Stimulated activated effector memory CD8-positive, alpha-beta T cell treated with anti-CD3 and anti-CD28 coated beads, Interleukin-12 subunit alpha, Interleukin-12 subunit beta, amount 100 ng/mL, for 72 hours (primary cell): ENCODE data around the gene THOP1.

Experiments used
- ATAC-seq: fragments of 150-1000 bp; cut with Tn5 transposase; 2 replicates; pipeline ENCODE4 v1.10.0; 2021
- DNase-seq, 2 donors: peaks; one replicate each; pipeline ENCODE4 v3.0.0; 2021 to 2022; ENCODE audit warnings: low spot score in 2 of 2
- H3K27ac Mint-ChIP-seq: one replicate; pipeline ENCODE4 v1.8.0; 2022; ENCODE audit warnings: mild to moderate bottlenecking, mixed read lengths
- H3K36me3 Mint-ChIP-seq: one replicate; pipeline ENCODE4 v1.8.0; 2022; ENCODE audit warnings: mild to moderate bottlenecking, mixed read lengths
- H3K4me1 Mint-ChIP-seq: one replicate; pipeline ENCODE4 v1.8.0; 2022; ENCODE audit warnings: mixed read lengths
- H3K4me3 Mint-ChIP-seq: one replicate; pipeline ENCODE4 v1.8.0; 2022; ENCODE audit warnings: mild to moderate bottlenecking, mixed read lengths
- H3K9me3 Mint-ChIP-seq: one replicate; pipeline ENCODE4 v1.8.0; 2022; ENCODE audit warnings: mixed read lengths

THOP1 gene

DNA sequence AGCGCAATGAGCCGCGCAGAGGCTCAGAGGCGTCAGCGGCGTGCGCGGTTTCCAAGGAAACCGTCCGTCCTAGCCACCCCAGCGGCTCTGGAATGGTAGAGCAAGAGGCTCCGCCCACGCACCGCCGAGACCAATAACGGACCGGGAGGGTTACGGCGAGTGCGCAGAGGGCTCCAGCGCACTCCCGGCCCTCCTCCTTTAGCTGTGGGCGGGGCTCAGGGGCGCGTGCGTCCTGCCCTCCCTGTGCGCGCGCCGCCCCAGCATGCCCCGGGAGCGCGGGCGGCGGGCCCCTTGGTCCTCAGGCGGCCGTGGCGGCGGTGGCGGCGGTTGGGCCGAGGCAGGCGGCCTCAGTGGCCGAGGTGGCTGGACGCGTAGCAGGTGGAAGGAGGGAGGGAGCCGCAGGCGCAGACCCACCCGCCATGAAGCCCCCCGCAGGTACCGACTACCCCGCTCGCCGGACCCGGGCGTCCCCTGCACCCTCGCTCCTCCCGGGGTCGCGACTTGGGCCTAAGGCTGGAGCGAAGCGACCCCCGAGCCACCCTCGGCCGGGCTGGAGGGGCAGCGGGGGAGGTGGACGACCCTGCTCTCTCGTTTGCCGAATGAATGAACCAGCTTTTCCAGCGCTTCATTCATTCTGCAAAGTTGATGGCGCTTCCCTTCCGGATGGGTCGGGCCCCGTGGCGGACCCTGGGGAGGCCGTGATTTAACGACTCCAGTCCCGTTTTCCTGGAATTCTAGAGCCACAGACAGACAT is at the start of gene THOP1:
TSS of gene THOP1 (plus strand) at position 260 of the 754 bp plus-strand sequence. CDS start at position 420, 160 bp downstream.
- Mint-ChIP-seq H3K4me1 (peaks cover 54% of the 10 kb centered on the region), H3K27ac (peak within 1 kb of the TSS; percentile 84), H3K9me3 (no peaks in the 10 kb centered on the region), H3K36me3 (peaks cover 52% of the 10 kb centered on the region), H3K4me3 (peak within 1 kb of the TSS; percentile 87)
- DNase-seq (peak; percentile 94 to 98), ATAC-seq (peak; percentile 85)

DNA sequence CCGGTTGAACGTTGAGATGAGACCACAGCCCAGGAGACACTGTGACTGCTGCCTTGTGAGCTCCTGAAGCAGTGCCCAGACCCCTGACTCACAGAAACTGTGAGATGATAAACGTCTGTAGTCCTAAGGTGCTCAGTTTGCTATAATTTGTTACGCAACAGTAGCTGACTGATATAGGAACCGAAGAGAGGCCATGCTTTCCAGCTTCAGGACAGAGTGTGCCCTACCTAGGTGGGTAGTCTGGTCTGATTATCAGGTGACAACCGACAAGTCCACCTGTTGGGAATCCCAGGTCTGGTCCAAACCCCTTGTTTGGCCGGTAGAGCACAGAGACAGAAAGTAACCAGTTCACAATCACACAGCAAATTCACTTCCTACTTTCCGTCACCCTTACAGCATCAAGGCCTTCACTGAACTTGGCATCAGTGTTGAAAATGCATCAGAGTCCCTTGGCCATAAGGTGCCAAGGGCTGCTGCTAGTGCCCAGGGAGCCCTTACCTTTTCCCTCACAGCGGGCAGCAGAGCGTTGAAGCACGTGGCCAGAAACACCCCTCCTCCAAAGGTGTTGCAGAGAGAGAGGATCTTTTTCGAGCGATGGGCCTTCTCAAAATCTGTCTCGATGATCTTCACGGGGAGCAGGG is 48.6 kb upstream of the THOP1 start:
- peaks cover 35% of the 10 kb centered on the region for H3K36me3 Mint-ChIP-seq
- no peaks in the 10 kb centered on the region for H3K9me3 Mint-ChIP-seq
- peaks cover 45% of the 10 kb centered on the region for H3K4me1 Mint-ChIP-seq
- ATAC-seq = no peak
- DNase-seq = no peak
- H3K27ac Mint-ChIP-seq = no peak overlapping the region
- H3K4me3 Mint-ChIP-seq = no peak overlapping the region

DNA sequence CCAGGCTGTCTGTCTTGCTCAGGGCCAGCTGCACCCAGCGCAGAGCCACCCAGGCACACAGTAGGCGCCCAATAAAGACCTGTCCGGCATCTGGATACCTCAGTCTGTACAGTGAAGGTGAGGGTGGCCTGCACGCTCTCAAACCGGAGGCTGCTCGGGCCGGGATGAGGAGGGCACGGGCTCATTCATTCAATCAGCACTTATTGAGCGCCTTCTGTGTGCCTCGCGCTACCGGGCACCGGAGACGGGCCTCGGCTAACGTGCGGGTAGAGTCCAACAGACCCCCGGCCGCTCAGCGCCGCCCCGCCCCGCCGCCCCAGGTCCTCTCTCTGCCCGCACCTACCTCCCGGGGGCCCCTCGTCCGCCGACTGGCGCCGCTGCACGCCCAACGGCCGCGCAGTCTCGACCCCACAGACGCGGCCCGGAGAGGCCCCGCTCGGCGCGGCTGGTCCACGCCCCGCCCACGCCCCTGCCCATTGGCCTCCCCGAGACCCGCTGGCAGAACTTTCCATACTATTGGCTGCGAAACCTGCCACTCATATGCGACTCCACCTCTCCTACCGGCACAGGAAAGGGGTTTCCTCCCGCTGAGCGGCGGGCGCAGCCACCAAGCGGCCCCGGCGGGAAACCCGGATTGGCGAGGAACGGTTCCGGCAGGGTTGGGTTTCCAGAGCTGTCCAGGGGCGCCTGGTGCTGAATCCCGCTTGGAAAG is 45.5 kb upstream of the THOP1 start, which contains the start of gene SLC39A3:
TSS of gene SLC39A3 (minus strand) at position 416 of the 712 bp plus-strand sequence. CDS start 2,760 bp downstream, outside the sequence.
- DNase-seq (peak; percentile 99 to 100), ATAC-seq (peak; percentile 98)
- peak within 1 kb of the TSS; percentile 89 for H3K4me3 Mint-ChIP-seq
- peak within 1 kb of the TSS; percentile 56 for H3K27ac Mint-ChIP-seq
- peaks cover 22% of the 10 kb centered on the region for H3K36me3 Mint-ChIP-seq
- no peaks in the 10 kb centered on the region for H3K9me3 Mint-ChIP-seq
- H3K4me1 Mint-ChIP-seq = peaks cover 36% of the 10 kb centered on the region

DNA sequence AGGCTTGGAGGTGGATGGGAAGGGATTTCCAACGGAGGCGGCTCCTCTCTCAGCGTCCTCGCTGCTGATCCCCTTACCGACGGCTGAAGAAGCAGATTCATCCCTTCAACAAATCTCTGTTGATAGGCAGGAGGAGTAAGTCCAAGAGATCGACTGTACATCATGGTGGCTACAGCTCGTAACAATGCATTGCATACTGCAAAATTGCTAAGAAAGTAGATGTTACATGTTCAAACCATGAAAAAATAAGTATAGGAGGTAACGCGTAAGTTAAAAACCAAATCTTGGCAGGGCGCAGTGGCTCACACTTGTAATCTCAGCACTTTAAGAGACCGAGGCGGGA is 45.0 kb upstream of the THOP1 start:
- DNase-seq (no peak), ATAC-seq (no peak)
- no peaks in the 10 kb centered on the region for H3K9me3 Mint-ChIP-seq
- H3K36me3 Mint-ChIP-seq = peaks cover 19% of the 10 kb centered on the region
- peaks cover 33% of the 10 kb centered on the region for H3K4me1 Mint-ChIP-seq
- no peak overlapping the region for H3K27ac Mint-ChIP-seq
- peak overlapping the region; percentile 89 for H3K4me3 Mint-ChIP-seq

DNA sequence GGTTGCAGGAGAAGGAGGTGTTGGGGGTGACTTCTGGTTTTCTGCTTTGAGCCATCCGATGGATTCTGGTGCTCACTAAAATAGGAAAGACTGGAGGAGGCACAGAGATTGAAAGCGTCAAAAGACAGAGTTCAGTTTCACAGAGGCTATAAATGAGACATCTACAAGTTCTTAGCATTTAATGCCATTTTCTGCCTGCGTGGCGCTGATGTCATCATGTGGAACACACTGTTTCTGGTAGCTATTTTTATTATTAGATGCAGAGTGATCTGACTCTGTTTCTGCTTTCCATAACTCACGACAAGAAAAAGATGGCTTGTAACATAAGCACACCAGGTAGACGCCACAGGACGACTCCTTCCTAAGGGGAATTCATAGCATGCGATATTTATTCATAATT is 42.2 kb upstream of the THOP1 start:
- ATAC-seq (no peak), DNase-seq (no peak)
- Mint-ChIP-seq H3K4me1 (peaks cover 18% of the 10 kb centered on the region), H3K9me3 (no peaks in the 10 kb centered on the region), H3K36me3 (peaks cover 6% of the 10 kb centered on the region), H3K4me3 (no peak overlapping the region), H3K27ac (no peak overlapping the region)

DNA sequence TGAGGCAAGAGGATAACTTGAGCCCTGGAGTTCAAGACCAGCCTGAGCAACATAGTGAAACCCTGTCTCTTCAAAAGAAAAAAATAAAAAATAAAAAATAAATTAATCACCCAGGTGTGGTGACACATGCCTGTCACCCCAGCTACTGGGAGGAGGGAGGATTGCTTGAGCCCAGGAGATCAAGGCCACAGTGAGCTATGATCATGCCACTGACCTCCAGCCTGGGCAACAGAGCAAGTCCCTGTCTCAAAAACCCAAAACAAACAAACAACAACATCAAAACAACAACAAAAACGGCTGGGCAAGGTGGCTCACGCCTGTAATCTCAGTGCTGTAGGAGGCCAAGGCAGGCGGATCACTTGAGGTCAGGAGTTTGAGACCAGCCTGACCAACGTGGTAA is 41.2 kb upstream of the THOP1 start:
- H3K27ac Mint-ChIP-seq = no peak overlapping the region
- no peaks in the 10 kb centered on the region for H3K36me3 Mint-ChIP-seq
- DNase-seq (no peak), ATAC-seq (no peak)
- H3K4me3 Mint-ChIP-seq = no peak overlapping the region
- peaks cover 9% of the 10 kb centered on the region for H3K4me1 Mint-ChIP-seq
- H3K9me3 Mint-ChIP-seq = no peaks in the 10 kb centered on the region

DNA sequence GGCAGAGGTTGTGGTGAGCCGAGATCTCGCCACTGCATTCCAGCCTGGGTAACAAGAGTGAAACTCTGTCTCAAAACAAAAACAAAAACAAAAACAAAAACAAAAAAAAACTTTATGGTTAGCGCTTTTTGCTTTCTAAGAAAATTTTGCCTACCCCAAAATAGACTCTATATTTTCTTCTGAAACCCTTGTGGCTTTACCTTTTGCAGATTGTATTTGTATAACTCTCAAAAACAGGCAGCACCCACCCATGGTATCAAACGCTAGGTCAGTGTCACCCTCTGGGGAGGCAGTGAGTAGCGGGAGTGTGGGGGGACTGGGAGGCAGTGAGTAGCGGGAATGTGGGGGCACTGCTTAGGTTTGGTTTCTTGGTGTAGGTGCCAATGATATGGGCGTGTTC is 38.0 kb upstream of the THOP1 start:
- ATAC-seq = no peak
- no peaks in the 10 kb centered on the region for H3K9me3 Mint-ChIP-seq
- no peaks in the 10 kb centered on the region for H3K4me1 Mint-ChIP-seq
- H3K4me3 Mint-ChIP-seq = no peak overlapping the region
- DNase-seq = no peak
- H3K27ac Mint-ChIP-seq = no peak overlapping the region
- no peaks in the 10 kb centered on the region for H3K36me3 Mint-ChIP-seq

DNA sequence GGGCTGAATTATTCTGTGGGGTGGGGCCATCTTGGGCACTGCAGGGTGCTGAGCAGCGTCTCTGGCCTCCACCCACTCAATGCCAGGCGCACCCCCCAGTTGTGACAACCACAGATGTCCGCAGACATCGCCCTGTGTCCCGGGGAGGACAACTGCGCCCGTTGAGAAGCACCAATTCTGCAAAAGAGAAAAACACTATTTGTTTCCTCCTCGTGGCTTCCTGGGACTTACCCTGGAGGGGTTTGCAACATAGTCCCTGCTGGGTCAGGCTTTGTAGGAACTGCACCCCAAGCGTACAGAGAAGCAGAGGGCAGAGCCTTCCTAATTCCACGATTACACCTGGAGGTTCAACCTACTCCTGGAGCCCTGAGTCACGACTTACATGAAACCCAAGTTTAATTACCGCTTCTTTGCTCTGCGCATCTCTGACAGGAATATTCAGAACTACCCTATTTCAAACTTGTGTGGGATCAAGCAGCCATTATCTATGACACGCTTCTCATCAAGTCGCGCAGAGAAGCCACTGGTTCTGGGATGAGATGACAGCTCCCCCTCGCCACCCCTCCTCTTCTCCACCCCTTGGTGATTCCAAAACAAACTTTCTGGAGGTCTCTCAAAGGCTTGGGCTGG is 34.4 kb upstream of the THOP1 start:
- ATAC-seq (no peak), DNase-seq (no peak)
- H3K9me3 Mint-ChIP-seq = no peaks in the 10 kb centered on the region
- no peak overlapping the region for H3K4me3 Mint-ChIP-seq
- peaks cover 10% of the 10 kb centered on the region for H3K4me1 Mint-ChIP-seq
- peaks cover 23% of the 10 kb centered on the region for H3K36me3 Mint-ChIP-seq
- no peak overlapping the region for H3K27ac Mint-ChIP-seq

DNA sequence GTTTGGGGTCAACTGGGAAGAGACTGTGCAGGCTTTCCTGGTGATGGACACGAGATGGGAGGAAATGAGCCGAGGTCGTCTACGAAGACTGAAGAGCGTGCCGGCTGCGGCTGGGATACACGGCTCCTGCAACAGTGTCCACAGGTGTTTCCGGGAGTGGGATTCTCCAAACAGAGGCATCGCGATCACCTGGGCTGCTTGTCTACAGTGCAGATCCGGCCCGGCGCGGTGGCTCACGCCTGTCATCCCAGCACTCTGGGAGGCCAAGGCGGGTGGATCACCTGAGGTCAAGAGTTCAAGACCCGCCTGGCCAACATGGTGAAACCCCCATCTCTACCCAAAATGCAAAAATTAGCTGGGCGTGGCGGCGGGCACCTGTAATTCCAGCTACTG is 33.9 kb upstream of the THOP1 start:
- Mint-ChIP-seq H3K4me1 (peaks cover 10% of the 10 kb centered on the region), H3K4me3 (no peak overlapping the region), H3K27ac (no peak overlapping the region), H3K9me3 (no peaks in the 10 kb centered on the region), H3K36me3 (peaks cover 28% of the 10 kb centered on the region)
- no peak for DNase-seq
- no peak for ATAC-seq

DNA sequence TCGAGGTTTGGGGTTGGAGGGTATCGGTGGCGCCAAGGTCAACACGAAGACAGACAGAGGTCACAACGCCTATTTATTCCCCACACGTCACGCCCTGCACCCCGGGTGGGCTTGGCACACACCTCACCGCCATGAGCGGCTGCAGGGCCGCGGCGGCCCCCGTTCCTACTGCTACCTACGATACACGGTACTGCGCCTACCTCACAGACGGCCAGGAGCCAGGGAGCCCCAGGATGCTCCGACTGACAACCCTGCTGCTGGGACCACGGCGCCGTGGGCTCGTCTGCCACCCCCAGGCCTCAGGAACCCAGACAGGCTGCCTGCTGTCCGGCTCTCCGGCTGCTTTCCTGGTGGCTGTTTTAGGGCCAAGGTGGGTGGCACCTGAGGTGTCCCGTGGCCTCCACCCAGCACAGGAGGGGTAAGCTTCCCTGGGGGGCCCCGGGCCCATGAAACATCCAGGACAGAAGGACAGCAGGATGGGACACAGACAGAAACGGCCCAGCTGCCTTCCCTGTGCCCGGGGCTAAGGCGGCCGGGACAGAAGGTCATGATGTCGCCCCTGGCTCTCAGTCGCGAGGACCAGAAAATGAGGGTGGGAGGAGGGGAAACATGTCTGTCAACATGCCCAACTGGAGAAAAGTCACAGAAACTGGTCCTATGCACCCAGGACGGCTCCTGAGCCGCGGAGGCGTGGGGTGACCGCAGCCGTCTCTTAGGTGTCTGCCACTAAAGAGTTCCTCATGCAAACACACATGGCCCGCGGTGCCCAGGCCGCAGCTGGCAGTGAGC is 30.4 kb upstream of the THOP1 start:
- ATAC-seq = no peak
- H3K9me3 Mint-ChIP-seq = no peaks in the 10 kb centered on the region
- no peak overlapping the region for H3K4me3 Mint-ChIP-seq

DNA sequence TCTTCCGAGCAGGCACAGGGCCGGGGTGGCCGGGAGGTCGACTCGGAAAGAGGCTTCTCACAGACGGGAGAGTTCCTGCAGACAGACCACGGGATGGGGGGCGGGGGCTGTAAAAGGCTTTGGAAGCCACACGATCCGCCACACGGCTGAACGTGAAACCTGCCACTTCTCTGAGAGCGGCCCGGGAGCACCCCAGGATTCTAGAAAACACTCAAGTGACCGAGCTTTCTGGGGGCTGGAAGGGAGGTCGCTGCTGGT is 29.9 kb upstream of the THOP1 start:
- no peak overlapping the region for H3K4me3 Mint-ChIP-seq
- DNase-seq (no peak), ATAC-seq (no peak)
- H3K9me3 Mint-ChIP-seq = no peaks in the 10 kb centered on the region
- peaks cover 61% of the 10 kb centered on the region for H3K36me3 Mint-ChIP-seq
- H3K4me1 Mint-ChIP-seq = peaks cover 10% of the 10 kb centered on the region
- H3K27ac Mint-ChIP-seq = no peak overlapping the region

More for the DNA sequence above, 30.4 kb upstream of the THOP1 start:
- Mint-ChIP-seq H3K4me1 (peaks cover 10% of the 10 kb centered on the region), H3K36me3 (peaks cover 56% of the 10 kb centered on the region), H3K27ac (no peak overlapping the region)
- no peak for DNase-seq

DNA sequence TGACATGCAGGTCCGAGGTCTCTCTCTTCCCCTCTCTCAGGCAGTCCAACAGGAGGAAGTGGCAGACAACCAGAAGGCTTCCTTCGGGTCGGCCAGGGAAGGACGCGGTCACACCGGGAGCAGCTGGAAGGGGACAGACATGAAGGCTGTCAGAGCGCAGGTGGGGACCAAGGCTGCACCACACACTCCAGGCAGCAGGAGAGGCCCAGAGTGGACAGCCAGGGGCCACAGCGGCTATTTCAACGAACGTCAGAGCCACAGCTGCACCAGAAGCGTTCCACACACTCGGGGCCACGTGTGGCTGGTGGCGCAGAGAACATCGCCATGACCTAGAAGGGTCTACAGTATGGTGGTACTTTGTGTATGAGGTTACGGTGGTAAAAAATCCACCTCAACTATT is 29.5 kb upstream of the THOP1 start:
- H3K36me3 Mint-ChIP-seq = peaks cover 65% of the 10 kb centered on the region
- ATAC-seq (no peak), DNase-seq (no peak)
- no peak overlapping the region for H3K27ac Mint-ChIP-seq
- H3K4me1 Mint-ChIP-seq = peaks cover 10% of the 10 kb centered on the region
- no peak overlapping the region for H3K4me3 Mint-ChIP-seq
- H3K9me3 Mint-ChIP-seq = no peaks in the 10 kb centered on the region

DNA sequence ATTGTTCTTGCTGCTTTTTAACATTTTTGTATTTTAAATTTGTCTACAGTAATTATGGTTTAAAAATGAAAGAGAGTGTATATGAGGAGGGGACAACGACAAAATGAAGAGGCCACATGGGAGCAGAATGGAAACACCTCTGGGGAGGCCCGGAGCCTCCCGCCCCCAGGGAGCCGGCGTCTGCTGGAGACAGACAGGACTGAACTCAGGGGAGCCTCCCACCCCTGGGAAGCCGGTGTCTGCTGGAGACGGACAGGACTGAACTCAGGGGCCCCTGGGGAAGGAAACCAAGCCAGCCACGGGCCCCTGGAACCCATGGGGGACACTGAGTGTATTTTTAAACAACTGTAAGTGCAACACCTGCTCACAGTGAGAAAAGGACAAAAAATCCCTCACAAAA is 28.8 kb upstream of the THOP1 start:
- no peak for DNase-seq
- Mint-ChIP-seq H3K36me3 (peaks cover 70% of the 10 kb centered on the region), H3K4me3 (no peak overlapping the region), H3K27ac (no peak overlapping the region), H3K9me3 (no peaks in the 10 kb centered on the region), H3K4me1 (peaks cover 10% of the 10 kb centered on the region)
- no peak for ATAC-seq

DNA sequence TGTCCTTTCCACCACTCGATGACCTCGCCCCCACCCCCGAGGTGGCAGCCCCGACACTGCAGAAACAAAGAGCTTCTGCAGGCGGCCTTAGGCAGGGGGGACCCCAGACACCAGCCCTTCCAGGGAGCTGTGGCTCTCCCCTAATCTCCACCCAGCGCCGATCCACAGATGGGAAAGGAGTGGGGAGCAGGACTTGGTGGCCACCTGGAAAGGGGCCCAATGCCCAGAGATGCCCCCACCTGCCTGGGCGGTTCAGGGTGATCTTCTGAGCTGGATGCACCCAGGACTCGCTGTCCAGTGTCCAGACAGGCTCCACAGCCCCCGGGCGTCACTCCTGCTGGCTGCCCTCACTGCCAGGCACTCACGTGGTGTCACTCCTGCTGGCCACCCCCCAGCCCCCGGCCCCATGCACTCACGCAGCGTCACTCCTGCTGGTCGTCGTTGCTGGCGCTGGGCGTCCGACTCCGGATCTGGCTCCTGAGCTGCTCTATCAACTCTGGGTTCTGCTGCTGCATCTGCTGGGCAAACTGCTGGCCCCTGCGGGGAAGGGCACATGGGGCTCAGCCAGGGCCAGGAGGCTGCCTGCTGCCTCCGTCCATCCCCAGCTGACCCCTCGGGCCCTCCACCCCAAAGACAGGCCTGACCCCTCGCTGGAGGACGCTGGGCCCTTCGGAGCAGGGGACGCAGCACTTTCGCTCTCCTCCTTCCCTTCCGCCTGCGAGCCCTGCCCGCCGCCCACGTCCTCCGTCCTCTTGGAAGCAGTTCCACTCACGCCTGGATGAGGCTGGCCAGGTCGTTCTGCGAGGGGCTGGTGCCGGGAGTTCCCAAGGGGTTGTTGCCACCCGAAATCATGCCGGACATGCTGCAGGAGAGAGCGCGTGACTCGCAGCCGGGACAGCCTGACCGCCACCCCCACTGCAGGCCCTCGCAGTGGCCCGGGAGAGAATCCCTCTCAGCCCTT is 28.1 kb upstream of the THOP1 start:
- Mint-ChIP-seq H3K4me1 (peaks cover 10% of the 10 kb centered on the region), H3K36me3 (peaks cover 76% of the 10 kb centered on the region), H3K27ac (peak overlapping the region; percentile 37), H3K9me3 (no peaks in the 10 kb centered on the region), H3K4me3 (no peak overlapping the region)
- ATAC-seq (no peak), DNase-seq (no peak)
